Breast epithelium (tissue), 3 donors: ENCODE measurements around the gene VCL.

Experiments used
- POLR2A ChIP-seq: fragments of 450-650 bp; IDR thresholded peaks from one replicate; pipeline ENCODE4 v1.6.1; 2016; ENCODE audit warnings: antibody characterized with exemption, mild to moderate bottlenecking, moderate library complexity
- TF ChIP-seq, protein P1 (sequence below), 3 donors: fragments of 450-650 bp; IDR thresholded peaks; one replicate each; pipeline ENCODE4 v1.5.1; 2016 to 2017; ENCODE audit warnings: antibody characterized with exemption in 3 of 3, mild to moderate bottlenecking in 3 of 3, moderate library complexity in 3 of 3

DNA sequence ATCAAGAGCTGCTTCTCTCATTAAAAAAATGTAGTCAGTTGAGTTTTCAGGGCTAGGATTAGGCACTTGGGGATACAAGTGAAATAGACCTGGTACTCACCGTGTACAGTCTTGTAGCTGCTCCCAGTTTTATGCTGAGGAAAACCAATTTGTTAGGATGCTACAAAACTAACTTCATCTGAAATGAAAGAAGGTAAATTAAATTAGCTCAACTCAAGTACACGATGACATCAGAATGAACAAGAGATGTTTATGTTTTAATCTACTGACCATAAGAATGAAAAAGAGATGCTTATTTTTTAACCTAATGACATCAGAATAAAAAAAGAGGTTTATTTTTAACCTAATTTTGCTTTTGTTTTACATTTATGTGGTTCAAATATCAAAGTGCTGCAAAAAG, 79.0 kb downstream of the VCL start:
- TF ChIP-seq, protein P1, sequence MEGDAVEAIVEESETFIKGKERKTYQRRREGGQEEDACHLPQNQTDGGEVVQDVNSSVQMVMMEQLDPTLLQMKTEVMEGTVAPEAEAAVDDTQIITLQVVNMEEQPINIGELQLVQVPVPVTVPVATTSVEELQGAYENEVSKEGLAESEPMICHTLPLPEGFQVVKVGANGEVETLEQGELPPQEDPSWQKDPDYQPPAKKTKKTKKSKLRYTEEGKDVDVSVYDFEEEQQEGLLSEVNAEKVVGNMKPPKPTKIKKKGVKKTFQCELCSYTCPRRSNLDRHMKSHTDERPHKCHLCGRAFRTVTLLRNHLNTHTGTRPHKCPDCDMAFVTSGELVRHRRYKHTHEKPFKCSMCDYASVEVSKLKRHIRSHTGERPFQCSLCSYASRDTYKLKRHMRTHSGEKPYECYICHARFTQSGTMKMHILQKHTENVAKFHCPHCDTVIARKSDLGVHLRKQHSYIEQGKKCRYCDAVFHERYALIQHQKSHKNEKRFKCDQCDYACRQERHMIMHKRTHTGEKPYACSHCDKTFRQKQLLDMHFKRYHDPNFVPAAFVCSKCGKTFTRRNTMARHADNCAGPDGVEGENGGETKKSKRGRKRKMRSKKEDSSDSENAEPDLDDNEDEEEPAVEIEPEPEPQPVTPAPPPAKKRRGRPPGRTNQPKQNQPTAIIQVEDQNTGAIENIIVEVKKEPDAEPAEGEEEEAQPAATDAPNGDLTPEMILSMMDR (IDR thresholded peaks at IDR 0.05) = no peak
- no peak for TF ChIP-seq POLR2A
